ENCODE results near the gene JADE3. TPM values are rescaled to one million over a fixed set of nuclear protein-coding genes. Genes with fewer than 3 reads are reported as not detected.
A peak's percentile ranks its signal among the peaks of the same experiment; 100 is the strongest.
"Not testable (repeated sequence)": the region's sequence is repeated elsewhere in the genome, so short reads cannot be mapped to it uniquely, and the experiment has no call there.

The JADE3 gene
- polyA plus RNA-seq, 1 experiment, result 5.6 TPM

GRCh38 chrX:46967547-46967946 is 55.3 kb downstream of the JADE3 start:
- ChIA-PET POLR2A (no interaction called here), CTCF (no interaction called here)
- Histone ChIP-seq H3K27me3 (ENCODE audit: control insufficient read depth, insufficient read depth, low read length) (no peaks in the 10 kb centered on the region), H3K36me3 (ENCODE audit: control insufficient read depth, insufficient read depth, low read length) (no peaks in the 10 kb centered on the region), H3K4me3 (ENCODE audit: low read depth, low read length) (no peak overlapping the region)
- no peak for DNase-seq (ENCODE audit: low read depth)
- no peak for TF ChIP-seq CTCF (IDR thresholded peaks at IDR 0.05; ENCODE audit: insufficient read depth, low read depth, low read length)

GRCh38 chrX:46977046-46977445 is 64.8 kb downstream of the JADE3 start:
- H3K27me3 ChIP-seq (ENCODE audit: control insufficient read depth, insufficient read depth, low read length); H3K36me3 ChIP-seq (ENCODE audit: control insufficient read depth, insufficient read depth, low read length); POLR2A ChIA-PET; H3K4me3 ChIP-seq (ENCODE audit: low read depth, low read length); DNase-seq (ENCODE audit: low read depth): not testable (repeated sequence)
- CTCF ChIA-PET, result interaction anchor here (1.0 to 1.6 kb wide), 2 partner anchors 61 to 73 kb away, joined by 3 to 8 read pairs; no protein-coding TSS in a partner anchor

GRCh38 chrX:46978341-46979291 is 66.4 kb downstream of the JADE3 start:
- CTCF ChIA-PET, result interaction anchor here (0.9 to 1.6 kb wide), 3 partner anchors 52 to 75 kb away, joined by 3 to 8 read pairs (median 6); partner anchors contain the start of gene JADE3
- POLR2A ChIA-PET, result no interaction called here
- no peaks in the 10 kb centered on the region for H3K27me3 ChIP-seq (ENCODE audit: control insufficient read depth, insufficient read depth, low read length)
- DNase-seq (ENCODE audit: low read depth), result no peak
- peak; percentile 53 for TF ChIP-seq CTCF (IDR thresholded peaks at IDR 0.05; ENCODE audit: insufficient read depth, low read depth, low read length)
- no peak overlapping the region for H3K4me3 ChIP-seq (ENCODE audit: low read depth, low read length)
- H3K36me3 ChIP-seq (ENCODE audit: control insufficient read depth, insufficient read depth, low read length), result no peaks in the 10 kb centered on the region

- no peak overlapping the region for H3K4me3 ChIP-seq (ENCODE audit: low read depth, low read length)
- H3K36me3 ChIP-seq (ENCODE audit: control insufficient read depth, insufficient read depth, low read length), result no peaks in the 10 kb centered on the region
- DNase-seq (ENCODE audit: low read depth), result no peak
- no peak for TF ChIP-seq CTCF (IDR thresholded peaks at IDR 0.05; ENCODE audit: insufficient read depth, low read depth, low read length)
- CTCF ChIA-PET, result no interaction called here
- H3K27me3 ChIP-seq (ENCODE audit: control insufficient read depth, insufficient read depth, low read length), result no peaks in the 10 kb centered on the region
- POLR2A ChIA-PET, result no interaction called here
Measured at GRCh38 chrX:46984705-46985104, 72.5 kb downstream of the JADE3 start.

GRCh38 chrX:46989548-46989947 is 77.3 kb downstream of the JADE3 start:
- TF ChIP-seq CTCF (IDR thresholded peaks at IDR 0.05; ENCODE audit: insufficient read depth, low read depth, low read length), result no peak
- H3K4me3 ChIP-seq (ENCODE audit: low read depth, low read length), result no peak overlapping the region
- no peaks in the 10 kb centered on the region for H3K27me3 ChIP-seq (ENCODE audit: control insufficient read depth, insufficient read depth, low read length)
- CTCF ChIA-PET, result interaction anchor here (0.7 kb wide), 1 partner anchor 36 kb away, joined by 3 read pairs; no protein-coding TSS in a partner anchor
- POLR2A ChIA-PET, result no interaction called here
- no peak for DNase-seq (ENCODE audit: low read depth)
- no peaks in the 10 kb centered on the region for H3K36me3 ChIP-seq (ENCODE audit: control insufficient read depth, insufficient read depth, low read length)

Measured in BJ (cell line).